ENCODE measurements around the gene GNA14. TPM values are rescaled to one million over a fixed set of nuclear protein-coding genes. Genes with fewer than 3 reads are reported as not detected.
"Not testable (repeated sequence)": the region's sequence is repeated elsewhere in the genome, so short reads cannot be mapped to it uniquely, and the experiment has no call there.

GNA14 gene
- total RNA-seq, 1 experiment from 2014 or later = 0.06 TPM

DNA sequence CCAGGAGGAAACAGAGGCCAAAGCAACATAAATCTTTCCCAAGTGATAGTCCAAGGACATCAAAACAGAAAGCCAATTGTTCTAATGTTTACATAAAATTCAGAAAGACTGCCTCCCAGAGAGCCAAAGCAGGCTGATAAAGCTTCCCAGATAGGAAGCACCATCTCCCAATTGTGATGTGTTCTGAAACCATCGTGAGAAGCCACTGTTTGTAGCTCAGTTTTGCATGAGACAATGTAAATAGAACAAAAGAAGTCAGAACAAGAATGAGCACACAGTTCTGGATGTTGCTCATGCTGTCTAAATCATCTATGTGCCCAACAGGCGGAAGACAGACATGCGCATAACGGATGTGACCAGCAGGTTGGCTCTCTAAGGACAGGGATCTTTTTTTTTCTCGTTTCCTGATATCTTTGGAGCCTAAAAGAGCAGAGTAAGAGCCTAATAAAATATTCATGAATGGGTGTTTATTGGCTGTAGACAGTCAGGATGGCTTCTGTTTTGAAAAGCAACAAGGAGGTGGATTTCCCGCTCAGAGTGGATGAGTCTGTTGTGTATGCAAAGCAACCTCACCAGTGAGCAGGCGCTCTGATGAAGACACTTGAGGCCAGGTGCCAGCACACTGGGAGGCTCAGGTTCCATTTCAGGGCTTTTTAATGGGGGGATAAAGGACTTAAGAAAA, 113.6 kb downstream of the GNA14 start:
- no peak for DNase-seq (ENCODE audit: low spot score)

DNA sequence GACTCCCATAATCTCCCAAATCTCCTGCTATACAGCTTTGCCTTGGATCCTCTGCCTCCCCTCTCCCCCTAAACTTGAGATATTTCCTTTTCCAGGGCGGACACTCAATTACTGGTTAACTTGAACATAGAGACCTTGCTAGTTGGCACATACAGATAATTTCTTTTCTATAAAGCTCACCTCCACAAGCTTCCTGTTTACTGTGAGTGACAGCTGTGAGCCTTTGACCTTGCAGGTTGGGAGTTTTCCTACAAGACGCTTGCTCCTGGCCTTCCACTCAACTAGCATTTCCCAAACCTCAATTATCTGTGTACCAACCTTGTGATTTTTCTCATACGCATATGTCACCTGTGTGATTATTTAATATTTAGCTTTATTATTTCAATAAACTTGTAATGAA, 114.5 kb downstream of the GNA14 start:
- no peak for DNase-seq (ENCODE audit: low spot score)

DNA sequence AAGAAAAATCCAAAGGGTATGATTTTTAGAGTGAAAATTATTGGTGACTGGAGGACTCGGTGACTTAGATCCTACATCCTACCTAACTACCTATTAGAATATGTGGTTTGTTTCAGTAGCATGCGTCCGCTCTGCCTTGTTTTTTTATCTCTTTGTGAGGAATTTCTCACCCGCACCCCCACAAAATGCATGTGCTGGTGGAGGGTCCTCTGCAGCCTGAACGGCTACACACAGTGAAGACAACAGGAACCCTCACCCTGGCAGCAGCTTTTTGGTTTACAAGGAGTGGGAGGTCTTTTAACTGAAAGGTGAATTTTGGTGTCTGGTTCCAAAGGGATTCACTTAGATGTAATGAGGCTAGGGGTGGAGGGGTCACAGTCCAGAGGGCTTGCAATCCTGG, 115.5 kb downstream of the GNA14 start:
- no peak for DNase-seq (ENCODE audit: low spot score)

DNA sequence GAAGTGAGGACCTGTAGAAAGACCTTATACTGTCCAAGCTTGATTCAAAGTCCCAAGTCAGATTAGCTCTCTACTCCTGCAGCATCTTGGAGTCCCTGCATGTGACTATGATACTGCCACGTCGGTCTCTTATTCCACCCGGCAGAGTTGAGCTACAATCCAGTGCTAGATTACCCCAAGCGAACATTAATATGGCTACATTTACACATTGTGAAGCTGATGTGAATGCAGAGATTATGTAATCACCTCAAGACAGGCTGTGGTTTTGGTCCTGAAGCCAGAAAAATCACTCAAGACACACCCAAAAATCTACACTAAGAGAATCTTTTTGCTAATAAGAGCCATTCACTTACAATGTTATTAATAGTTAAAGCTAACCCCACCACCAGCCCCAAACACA, 116.7 kb downstream of the GNA14 start:
- DNase-seq (ENCODE audit: low spot score) = no peak

DNA sequence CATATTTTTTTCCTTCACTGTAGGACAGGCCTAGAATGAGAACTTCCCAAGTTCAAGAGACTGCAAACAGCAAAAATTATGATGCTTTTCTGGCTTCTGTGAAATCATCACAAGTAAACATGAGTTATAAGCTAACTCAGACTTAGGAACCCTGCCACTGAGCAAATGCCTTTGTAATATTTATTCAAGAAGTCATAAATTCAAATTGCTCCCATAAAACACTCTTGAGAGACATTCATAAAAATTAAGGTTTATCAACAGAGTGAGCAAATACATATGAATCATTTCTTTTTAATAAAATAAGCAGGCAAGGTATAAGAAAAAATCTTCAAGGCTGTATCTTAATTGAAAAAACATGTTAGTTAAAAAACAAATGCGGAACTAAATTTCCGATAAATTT, 124.2 kb downstream of the GNA14 start:
- DNase-seq (ENCODE audit: low spot score) = no peak

DNA sequence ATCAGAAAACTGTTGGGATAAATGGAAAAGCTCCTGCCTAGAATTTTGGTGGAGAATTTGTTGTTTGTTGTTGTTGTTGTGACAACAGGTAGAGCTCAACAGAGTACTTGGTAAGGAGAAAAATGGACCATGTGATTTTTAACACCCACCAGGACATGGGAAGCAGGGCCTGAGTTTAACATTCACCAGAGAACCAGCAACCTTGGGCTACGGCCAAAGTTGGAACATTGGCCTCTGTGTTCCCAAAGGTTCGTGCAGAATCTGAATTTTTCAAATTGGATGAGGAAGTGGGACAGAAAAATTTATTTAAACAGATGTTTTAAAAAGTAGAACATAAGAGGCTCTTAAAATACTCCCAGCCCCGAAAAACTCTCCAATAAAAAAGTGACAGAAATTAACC, 127.0 kb downstream of the GNA14 start:
- DNase-seq (ENCODE audit: low spot score) = no peak

DNA sequence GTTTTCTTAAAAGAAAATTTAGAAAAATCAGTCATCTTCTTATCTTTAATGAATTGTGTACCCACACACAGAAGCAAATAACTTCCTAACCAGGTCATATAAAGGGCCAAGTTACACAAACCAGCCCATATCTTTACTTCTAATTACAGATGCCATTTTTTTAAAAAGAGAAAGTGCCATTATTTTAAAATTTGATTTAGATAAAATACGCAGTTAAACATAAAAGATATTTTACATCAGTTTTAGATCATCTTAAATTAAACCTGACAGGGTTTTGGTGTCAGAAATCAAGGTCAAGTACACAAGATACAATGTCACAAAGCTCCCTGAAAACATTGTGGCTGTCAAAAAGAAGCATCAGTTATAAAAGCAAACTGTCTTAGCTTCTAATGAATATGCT, 129.4 kb downstream of the GNA14 start:
- no peak for DNase-seq (ENCODE audit: low spot score)

DNA sequence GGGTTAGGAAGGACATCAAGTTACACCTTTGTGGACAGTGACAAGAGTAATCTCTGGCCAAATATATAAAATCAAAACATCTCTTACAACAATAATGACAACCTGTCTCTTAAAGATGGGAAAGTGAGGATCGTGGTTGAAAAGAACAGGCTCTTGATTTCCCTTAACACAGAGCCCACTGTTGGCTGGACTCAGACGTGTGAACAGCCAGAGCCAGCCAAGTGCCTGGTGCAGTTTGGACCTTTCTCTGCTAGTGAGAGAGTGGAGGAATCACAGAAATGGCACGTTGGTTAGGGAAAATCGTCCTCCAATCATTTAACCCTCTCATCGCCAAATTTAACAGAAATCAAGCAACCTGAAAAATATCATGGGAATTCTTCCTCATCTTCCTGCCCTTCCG, 131.3 kb downstream of the GNA14 start:
- DNase-seq (ENCODE audit: low spot score) = no peak

DNA sequence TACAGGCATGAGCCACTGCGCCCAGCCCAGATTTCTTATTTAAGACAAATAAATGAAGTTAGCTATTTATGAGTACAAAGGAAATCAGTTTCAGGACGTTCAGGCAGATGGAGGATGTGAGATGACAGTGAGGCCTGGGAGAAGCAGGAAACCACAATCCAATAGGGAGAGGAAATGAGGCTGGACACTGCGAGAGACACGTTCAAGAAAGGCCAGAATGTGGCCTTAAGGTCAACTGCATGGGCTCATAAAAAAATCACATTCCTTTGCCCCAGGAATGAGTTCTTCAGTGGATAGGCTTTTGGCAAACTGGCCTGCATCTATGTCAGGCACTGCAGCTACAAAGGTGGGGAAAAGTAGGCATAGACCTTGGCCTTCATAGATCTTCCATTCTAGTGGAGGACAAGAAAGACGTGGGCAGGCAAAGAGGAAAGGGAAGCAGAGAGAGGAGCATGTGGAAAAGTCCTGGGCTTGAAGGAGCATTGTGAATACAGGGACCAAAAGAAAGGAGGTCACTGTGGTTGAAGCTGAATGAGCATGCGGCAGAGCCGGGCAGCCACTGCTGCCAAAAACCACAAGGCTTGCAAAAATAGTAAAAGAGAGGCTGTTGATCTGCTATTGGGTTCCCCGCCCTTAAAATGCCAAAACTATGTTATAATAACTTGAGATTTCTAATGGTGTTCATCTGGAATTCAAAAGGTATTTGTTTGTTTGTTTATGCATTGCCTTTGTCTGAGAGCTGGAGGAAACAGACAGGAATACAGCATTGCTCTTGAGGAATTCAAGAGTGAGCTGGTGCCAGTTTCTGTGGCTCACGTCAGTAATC, 133.0 kb downstream of the GNA14 start:
- no peak for DNase-seq (ENCODE audit: low spot score)

DNA sequence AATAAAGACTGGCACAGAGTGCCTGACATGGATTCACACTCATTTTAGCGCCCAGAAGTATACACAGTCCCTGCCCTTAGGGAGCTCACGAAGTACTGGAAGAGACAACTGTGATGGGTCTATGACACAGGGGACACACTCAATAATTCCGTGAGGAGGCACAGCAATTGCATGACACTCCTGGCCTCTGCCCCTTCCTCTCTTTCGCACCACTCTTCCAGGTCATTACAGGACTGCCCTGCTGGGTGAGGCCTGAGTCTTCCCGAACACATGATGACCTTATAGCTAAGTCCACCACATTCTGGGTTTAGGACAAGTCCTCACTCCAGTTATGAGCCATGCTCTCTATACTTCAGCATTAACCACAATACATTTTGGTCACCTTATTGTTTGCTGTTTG, 134.7 kb downstream of the GNA14 start:
- no peak for DNase-seq (ENCODE audit: low spot score)

DNA sequence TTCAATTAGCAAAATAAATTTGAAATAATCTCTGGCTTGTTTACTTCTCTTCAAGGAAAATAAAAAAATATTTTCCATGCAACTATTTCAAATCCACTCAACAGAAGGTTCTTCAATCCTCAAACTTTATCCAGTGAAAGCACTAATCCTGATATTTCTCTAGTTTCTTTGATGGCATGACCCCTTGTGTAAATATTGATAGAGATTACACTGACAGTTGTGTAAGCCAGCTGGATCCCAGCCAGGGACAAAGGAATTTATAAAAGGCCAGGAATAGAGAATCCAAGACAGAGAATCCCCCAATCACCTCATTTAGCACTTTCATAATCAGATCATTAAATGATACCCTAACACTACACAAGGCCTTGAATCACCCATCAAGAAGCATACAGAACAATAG, 135.2 kb downstream of the GNA14 start:
- DNase-seq (ENCODE audit: low spot score) = no peak

DNA sequence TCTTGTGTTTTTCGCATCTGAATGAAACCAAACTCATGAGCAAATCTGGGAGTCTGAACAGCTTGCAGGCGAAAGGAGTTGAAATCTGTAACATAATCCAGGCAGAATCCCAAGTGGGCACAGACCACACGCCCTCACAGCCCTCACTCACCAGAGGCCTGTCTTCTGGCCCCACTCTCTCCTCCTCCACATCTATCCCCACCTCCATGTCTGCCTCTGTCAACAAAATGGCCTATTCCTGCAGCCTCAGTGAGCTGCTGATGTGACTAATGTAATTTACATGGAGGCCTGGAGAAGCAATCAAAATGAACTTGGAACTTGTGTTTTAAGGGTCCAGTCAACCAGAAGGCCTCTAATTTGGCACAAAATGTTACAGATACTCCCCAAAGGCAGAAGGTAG, 136.6 kb downstream of the GNA14 start:
- DNase-seq (ENCODE audit: low spot score) = no peak

DNA sequence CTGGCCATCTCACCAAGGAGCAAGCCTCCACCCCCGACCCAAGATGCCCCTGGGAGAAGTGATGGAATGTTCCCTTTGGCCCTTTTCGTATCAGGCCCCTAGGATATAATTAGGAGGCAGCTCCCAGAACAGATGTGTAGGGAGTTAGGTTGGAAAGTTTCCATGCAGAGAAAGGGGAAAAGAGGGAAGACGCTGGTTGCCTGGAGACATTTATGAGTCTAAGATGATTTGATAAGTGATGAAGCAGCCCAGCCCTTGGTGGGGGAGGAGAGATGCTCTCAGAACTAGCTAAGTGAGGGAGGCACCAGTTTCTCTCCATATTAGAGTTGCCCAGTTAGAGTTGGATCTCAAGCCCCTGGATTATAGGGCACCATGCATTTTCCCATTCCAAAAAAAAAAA, 137.5 kb downstream of the GNA14 start:
- DNase-seq (ENCODE audit: low spot score) = no peak

DNA sequence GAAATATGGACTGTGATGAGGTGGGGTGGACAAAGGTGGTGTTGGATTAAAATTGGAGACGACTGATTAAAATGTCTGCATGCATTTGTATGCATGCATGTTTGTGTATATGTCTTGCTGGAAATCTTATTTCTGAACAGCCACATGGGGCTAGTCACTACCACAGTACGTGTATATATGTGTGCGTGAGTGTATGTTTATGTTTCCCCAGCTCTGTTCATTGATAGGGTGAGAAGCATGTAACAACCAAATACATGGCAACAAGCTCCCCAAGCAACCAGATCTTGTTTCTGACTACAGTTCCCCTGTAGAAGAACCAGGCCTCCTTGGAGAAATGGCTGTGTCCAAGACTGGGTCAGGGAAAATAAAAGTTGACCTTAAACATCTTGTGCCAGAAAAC, 139.7 kb downstream of the GNA14 start:
- DNase-seq (ENCODE audit: low spot score) = no peak

DNA sequence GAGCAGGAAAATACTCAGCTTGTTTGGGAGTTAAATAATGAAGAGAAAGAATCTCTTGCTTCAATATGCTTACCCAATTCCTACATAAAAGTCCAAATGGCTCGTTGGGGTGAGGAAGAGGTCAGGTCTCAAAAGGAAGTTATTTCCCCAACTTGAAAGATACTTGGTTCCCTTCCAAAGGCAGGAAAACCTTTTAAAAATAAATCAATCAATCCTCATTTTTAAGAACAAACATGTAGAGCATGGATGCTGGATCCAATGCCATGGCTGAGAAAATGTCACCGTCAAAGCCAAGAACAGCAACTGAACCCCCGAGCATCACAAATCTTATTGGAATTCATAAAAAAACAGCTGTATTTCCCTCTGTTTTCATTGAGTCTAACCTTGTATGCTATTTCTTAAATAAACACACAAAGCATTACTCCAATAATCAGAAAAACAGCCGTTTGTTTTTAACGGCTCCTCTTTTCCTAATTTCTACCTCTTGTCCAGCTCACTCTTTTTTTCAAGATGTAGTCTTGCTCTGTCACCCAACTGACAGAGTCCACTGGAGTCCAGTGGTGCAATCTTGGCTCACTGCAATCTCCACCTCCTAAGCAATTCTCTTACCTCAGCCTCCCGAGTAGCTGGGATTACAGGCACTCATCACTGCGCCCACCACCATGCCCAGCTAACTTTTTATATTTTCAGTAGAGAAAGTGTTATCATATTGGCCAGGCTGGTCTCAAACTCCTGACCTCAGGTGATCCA, 140.7 kb downstream of the GNA14 start:
- DNase-seq (ENCODE audit: low spot score) = no peak

DNA sequence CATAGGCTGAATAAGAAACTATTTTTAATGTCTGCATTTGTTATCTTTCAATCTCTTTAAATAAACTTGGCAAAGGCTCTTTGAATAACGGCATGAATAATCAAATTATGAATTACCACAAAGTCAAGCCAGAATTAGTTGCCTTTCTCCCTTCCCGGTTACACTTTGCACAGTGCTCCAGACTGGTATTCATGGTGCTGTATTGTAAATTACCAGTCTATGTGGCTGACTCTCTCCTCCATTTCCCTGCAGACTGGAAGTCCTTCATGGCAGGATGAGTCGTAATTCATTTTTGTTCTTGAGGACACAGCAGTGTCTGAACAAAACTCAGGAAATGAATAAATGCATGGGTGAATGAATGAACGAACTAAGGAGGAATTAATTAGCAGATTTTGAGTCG, 142.9 kb downstream of the GNA14 start:
- DNase-seq (ENCODE audit: low spot score) = no peak

DNA sequence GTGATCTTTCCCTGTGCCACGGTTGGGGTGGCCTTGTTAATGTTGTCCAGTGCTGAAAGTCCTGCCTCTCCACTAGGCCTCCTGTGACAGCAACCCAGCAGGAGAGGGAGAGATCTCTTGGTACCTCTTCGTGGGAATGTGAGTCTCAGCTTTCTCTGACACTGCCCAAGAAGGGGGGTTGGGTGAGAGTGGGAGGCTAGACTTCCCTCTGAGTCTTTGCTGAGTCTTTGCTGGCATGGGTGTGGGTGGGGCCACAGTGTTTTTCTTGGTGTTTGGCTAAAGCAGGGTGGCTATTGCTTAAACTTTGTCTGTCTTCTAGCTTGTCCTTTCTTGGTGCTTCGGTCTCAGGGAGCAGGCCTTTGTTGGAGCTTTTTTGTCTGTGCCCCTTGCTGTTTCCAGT, 145.6 kb downstream of the GNA14 start:
- no peak for DNase-seq (ENCODE audit: low spot score)

DNA sequence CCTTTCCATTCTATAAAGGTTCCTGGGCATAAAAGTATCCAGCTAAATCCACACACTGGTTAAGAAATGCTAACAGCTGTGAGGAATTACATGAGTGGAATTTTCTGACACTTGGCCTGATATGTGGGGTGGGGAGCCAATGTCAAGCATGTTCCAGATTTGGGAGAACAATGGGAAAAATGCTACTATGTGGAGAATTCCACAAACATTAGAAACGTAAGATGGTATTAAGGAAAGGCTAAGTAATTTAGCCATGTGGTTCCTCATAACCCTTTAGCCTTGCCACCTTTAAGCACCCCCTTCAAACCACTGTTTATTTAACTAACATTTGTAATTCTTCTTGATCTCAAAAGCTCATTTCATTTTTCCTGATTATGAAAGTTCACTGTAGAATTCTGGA, 149.2 kb downstream of the GNA14 start:
- DNase-seq (ENCODE audit: low spot score) = no peak

DNA sequence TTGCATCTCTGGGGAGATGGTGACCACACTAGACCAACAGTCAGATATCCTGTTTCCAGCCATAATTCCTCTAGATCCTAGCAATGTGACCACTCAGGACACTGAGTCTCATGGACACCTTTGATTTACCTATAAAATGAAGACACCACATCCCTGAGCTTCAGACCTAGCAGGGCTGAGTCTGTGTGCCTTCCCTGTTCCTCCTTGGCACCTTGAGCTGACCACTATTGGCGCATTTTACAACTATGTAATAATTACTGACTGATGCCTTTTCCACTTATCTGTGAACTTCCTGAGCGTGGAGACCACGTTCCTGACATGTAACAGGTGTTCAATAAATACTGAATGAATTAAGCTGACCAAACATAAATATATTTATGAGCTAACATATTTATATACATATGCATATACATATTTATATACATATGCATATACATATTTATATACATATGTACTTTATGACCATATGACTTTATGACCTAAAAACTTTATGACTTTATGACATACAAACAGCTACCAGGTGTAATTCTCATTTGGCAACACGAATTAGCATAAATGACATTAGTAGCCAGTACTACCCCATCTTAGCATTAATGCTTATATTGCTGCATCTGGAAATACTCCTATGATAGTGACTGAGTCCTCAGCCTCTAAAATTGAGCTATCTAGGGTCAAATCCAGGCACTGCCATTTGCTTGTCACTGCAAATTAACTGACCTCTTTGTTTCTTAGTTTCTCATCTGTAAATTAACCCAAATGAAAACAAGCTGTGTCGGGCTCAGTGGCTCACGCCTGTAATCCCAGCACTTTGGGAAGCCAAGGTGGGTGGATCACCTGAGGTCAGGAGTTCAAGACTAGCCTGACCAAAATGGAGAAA, 150.6 kb downstream of the GNA14 start:
- no peak for DNase-seq (ENCODE audit: low spot score)

DNA sequence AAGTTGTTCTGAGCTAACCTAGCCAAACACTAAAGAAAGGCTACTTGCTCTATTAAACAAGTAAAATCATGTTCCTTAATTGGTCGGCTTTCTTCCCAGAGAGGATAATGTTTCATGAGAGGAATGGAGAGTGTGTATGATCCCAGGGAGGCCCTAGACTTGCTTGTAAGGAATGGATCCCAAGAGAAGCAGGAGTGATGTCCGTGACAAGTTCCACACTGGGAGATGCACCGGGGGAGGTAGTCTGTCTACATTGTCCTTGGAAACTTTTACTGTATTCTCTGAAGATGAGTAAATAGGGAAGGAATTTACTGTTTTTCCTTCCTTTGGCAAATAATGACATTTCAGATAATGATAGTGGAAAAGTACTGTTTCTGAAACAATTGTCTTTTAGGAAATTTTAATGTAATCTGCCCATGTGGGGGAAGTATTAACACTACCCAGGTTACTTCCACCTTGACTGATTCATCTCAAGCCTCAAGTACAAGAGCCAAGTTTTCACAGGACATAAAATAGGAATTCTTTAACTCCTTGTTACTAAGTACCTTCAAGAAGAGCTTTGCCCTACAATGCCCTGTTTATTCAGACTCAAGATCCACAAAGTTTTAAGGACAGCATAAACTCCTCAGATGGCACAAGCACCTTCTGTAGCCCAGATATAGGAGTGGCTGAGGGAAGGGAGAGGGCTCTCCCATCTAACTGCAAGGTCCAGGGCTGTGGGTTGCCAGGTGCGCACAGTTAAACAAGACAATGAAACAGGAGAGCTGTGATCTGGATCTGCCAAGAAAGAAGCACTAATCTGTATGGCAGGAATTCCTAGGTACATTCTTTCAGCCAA, 152.1 kb downstream of the GNA14 start:
- peak; percentile 11 for DNase-seq (ENCODE audit: low spot score)

DNA sequence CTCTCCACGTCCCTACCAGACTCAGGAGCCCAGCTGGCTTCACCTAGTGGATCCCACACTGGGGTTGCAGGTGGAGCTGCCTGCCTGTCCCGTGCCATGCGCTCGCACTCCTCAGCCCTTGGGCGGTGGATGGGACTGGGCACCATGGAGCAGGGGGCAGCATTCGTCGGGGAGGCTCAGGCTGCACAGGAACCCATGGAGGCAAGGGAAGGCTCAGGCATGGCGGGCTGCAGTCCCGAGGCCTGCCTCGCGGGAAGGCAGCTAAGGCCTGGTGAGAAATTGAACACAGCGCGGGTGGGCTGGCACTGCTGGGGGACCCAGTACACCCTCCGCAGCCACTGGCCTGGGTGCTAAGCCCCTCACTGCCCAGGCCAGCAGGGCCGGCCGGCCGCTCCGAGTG, 157.8 kb downstream of the GNA14 start:
- not testable (repeated sequence) for DNase-seq (ENCODE audit: low spot score)
